A549 (cell line): ENCODE measurements around the gene TIGIT. TPM values are rescaled to one million over a fixed set of nuclear protein-coding genes. Genes with fewer than 3 reads are reported as not detected.

ENCODE experiments used
- ATAC-seq, 2 experiments: fragments of 200-7000 bp in 1 of 2; fragments of >200 bp in 1 of 2; cut with Nextera tagmentation in 1 of 2; cut with Tn5 transposase in 1 of 2; 3 replicates each; pipeline versions ENCODE4 v1.8.0 to v1.9.1; 2018 to 2020; ENCODE audit warnings: mild to moderate bottlenecking in 1 of 2, moderate library complexity in 1 of 2
- CTCF ChIA-PET: fragments of 300-600 bp; sonication (Branson Sonifier 250); formaldehyde crosslinking; extraction: SDS; loops from one replicate; lab custom pipeline; 2021; ENCODE audit warnings: antibody characterized with exemption, inconsistent platforms; lab: Yijun Ruan, JAX
- POLR2A ChIA-PET: fragments of 350-600 bp; formaldehyde crosslinking; extraction: SDS; loops from one replicate; lab custom pipeline; 2021; ENCODE audit warnings: antibody characterized with exemption, inconsistent platforms; lab: Yijun Ruan, JAX
- DNase-seq, 2 experiments: peaks; one replicate each; pipeline versions ENCODE4 v3.0.0 to v3.0.0-alpha.2; 2011 to 2016; ENCODE audit warnings: low read depth in 1 of 2, low spot score in 1 of 2
- FAIRE-seq: peaks from 2 replicates; lab custom pipeline; 2011; peaks lifted over from hg19 to GRCh38; lab: Jason Lieb, UNC
- H3K27ac ChIP-seq, 2 experiments: fragments of >200 bp; sonication (Bioruptor Twin); formaldehyde crosslinking; 3 replicates each; pipeline ENCODE4 v1.5.1; 2016 to 2017
- H3K4me1 ChIP-seq: fragments of >200 bp; sonication (Bioruptor Twin); formaldehyde crosslinking; 3 replicates; pipeline ENCODE4 v1.6.1; 2016
- H3K4me2 ChIP-seq: fragments of >200 bp; sonication (Bioruptor Twin); formaldehyde crosslinking; 3 replicates; pipeline ENCODE4 v1.6.1; 2016
- H3K4me3 ChIP-seq: fragments of >200 bp; sonication (Bioruptor Twin); formaldehyde crosslinking; 3 replicates; pipeline ENCODE4 v1.5.1; 2016
- H3K9me3 ChIP-seq: fragments of >200 bp; sonication (Bioruptor Twin); formaldehyde crosslinking; 3 replicates; pipeline ENCODE4 v1.6.1; 2016
- CBX8 ChIP-seq: fragments of 200-600 bp; sonication (generic); IDR thresholded peaks from 2 replicates; pipeline ENCODE4 v1.6.1; 2016
- CHD2 ChIP-seq: fragments of 150-350 bp; IDR thresholded peaks from 2 replicates; pipeline ENCODE4 v1.6.1; 2014; ENCODE audit warnings: low read length; ENCODE audit not compliant: partially characterized antibody
- CTCF ChIP-seq: fragments of >200 bp; sonication (Bioruptor Twin); formaldehyde crosslinking; IDR thresholded peaks from 3 replicates; pipeline ENCODE4 v1.5.1; 2016
- E2F6 ChIP-seq: IDR thresholded peaks from 2 replicates; pipeline ENCODE4 v1.6.1; 2012; ENCODE audit warnings: low read depth, borderline replicate concordance
- EHF ChIP-seq: fragments of 250-450 bp; sonication (Bioruptor Pico); IDR thresholded peaks from 2 replicates; pipeline ENCODE4 v1.5.0; 2020; ENCODE audit warnings: mild to moderate bottlenecking
- FOSB ChIP-seq: fragments of 250-450 bp; sonication (Bioruptor Pico); IDR thresholded peaks from 2 replicates; pipeline ENCODE4 v1.5.0; 2020; ENCODE audit warnings: mild to moderate bottlenecking, moderate library complexity
- FOXS1 ChIP-seq: fragments of 250-450 bp; sonication (Bioruptor Pico); IDR thresholded peaks from 2 replicates; pipeline ENCODE4 v1.5.0; 2020; ENCODE audit warnings: mild to moderate bottlenecking, moderate library complexity
- HES2 ChIP-seq: fragments of >200 bp; sonication (Bioruptor Twin); formaldehyde crosslinking; IDR thresholded peaks from 2 replicates; pipeline ENCODE4 v1.6.1; 2016
- HMGXB4 ChIP-seq: fragments of 250-450 bp; sonication (Bioruptor Pico); IDR thresholded peaks from 2 replicates; pipeline ENCODE4 v1.5.0; 2021; ENCODE audit warnings: mild to moderate bottlenecking, moderate library complexity, borderline replicate concordance
- HOXB13 ChIP-seq: fragments of 250-450 bp; sonication (Bioruptor Pico); IDR thresholded peaks from 2 replicates; pipeline ENCODE4 v1.5.0; 2020; ENCODE audit warnings: low read depth, mild to moderate bottlenecking, moderate library complexity
- JUN ChIP-seq, 2 experiments: fragments of >200 bp; sonication (Bioruptor Twin); formaldehyde crosslinking; IDR thresholded peaks; 2 replicates in 1 of 2; 3 replicates in 1 of 2; pipeline ENCODE4 v1.6.1; 2016 to 2017
- KDM1A ChIP-seq: fragments of 200-600 bp; sonication (generic); IDR thresholded peaks from 2 replicates; pipeline ENCODE4 v1.6.1; 2016; ENCODE audit warnings: low read depth, mild to moderate bottlenecking
- KDM5A ChIP-seq: fragments of 200-600 bp; sonication (generic); IDR thresholded peaks from 2 replicates; pipeline ENCODE4 v1.6.1; 2016; ENCODE audit warnings: antibody characterized with exemption, mild to moderate bottlenecking
- MAZ ChIP-seq: fragments of 150-350 bp; IDR thresholded peaks from 2 replicates; pipeline ENCODE4 v1.6.1; 2014; ENCODE audit warnings: antibody characterized with exemption, low read depth, low read length, borderline replicate concordance
- NFE2L2 ChIP-seq: fragments of 150-350 bp; conservative IDR thresholded peaks from 2 replicates; pipeline ENCODE4 v1.6.1; 2014; ENCODE audit warnings: low read length
- POLR2AphosphoS2 ChIP-seq: conservative IDR thresholded peaks from 2 replicates; pipeline ENCODE4 v1.6.1; 2012; ENCODE audit warnings: low read length, improper control_type of control experiment, inconsistent platforms
- RAD21 ChIP-seq, 2 experiments: fragments of >200 bp in 1 of 2; sonication (Bioruptor Twin) in 1 of 2; formaldehyde crosslinking in 1 of 2; IDR thresholded peaks in 1 of 2; conservative IDR thresholded peaks in 1 of 2; 2 replicates in 1 of 2; 3 replicates in 1 of 2; pipeline ENCODE4 v1.6.1; 2012 to 2018; ENCODE audit warnings: inconsistent platforms in 1 of 2
- RARB ChIP-seq: fragments of 250-450 bp; sonication (Bioruptor Pico); IDR thresholded peaks from 2 replicates; pipeline ENCODE4 v1.8.0; 2021; ENCODE audit warnings: mild to moderate bottlenecking, moderate library complexity
- RCOR1 ChIP-seq: fragments of 150-350 bp; IDR thresholded peaks from 2 replicates; pipeline ENCODE4 v1.6.1; 2014; ENCODE audit warnings: antibody characterized with exemption, low read length, low read depth
- REST ChIP-seq: fragments of 200-600 bp; sonication (generic); IDR thresholded peaks from 2 replicates; pipeline ENCODE4 v1.6.1; 2016; ENCODE audit warnings: antibody characterized with exemption, mild to moderate bottlenecking, moderate library complexity
- SREBF2 ChIP-seq: fragments of 450-650 bp; IDR thresholded peaks from 2 replicates; pipeline ENCODE4 v1.6.1; 2014; ENCODE audit warnings: mild to moderate bottlenecking, moderate library complexity
- TFCP2L1 ChIP-seq: fragments of 250-450 bp; sonication (Bioruptor Pico); IDR thresholded peaks from 2 replicates; pipeline ENCODE4 v1.5.0; 2021; ENCODE audit warnings: mild to moderate bottlenecking
- TP53 ChIP-seq: fragments of 250-450 bp; sonication (Bioruptor Pico); IDR thresholded peaks from 2 replicates; pipeline ENCODE4 v1.5.0; 2021; ENCODE audit warnings: mild to moderate bottlenecking, moderate library complexity
- USF2 ChIP-seq: fragments of 450-650 bp; IDR thresholded peaks from 2 replicates; pipeline ENCODE4 v1.6.1; 2014; ENCODE audit warnings: antibody characterized with exemption
- ZC3H11A ChIP-seq: fragments of 450-650 bp; IDR thresholded peaks from 2 replicates; pipeline ENCODE4 v1.6.1; 2014; ENCODE audit warnings: antibody characterized with exemption, mild to moderate bottlenecking
- ZNF302 ChIP-seq: fragments of 250-450 bp; sonication (Bioruptor Pico); IDR thresholded peaks from 2 replicates; pipeline ENCODE4 v1.9.0; 2021; ENCODE audit warnings: inconsistent platforms, mild to moderate bottlenecking, moderate library complexity
- ZSCAN20 ChIP-seq: fragments of 250-450 bp; sonication (Bioruptor Pico); IDR thresholded peaks from 2 replicates; pipeline ENCODE4 v1.8.0; 2022; ENCODE audit warnings: mild to moderate bottlenecking, moderate library complexity
- WGBS: methylation state at CpG from one replicate; pipeline ENCODE4 v1.1.6; 2017; ENCODE audit errors: missing lambda C conversion rate; 5-methylcytosine and 5-hydroxymethylcytosine counted together
- polyA plus RNA-seq, 4 experiments: library from polyadenylated mRNA; depleted of rRNA in 3 of 4; stranded (reverse); fragments of >200 nt; fragmentation: RNase III in 1 of 4; extraction: RNeasy Plus Mini Kit Qiagen cat#74134 plus additional on column Dnase treatment in 1 of 4; gene quantifications; 2 replicates in 3 of 4; 3 replicates in 1 of 4; pipeline ENCODE4 v1.2.3, GENCODE V29; 2011 to 2017

The TIGIT gene
- polyA plus RNA-seq, 2 of the 4 experiments (the other 2 are of a cell fraction) = not detected

- no peak overlapping the region for H3K4me3 ChIP-seq
- TF ChIP-seq HMGXB4 = no peak
- no peak for TF ChIP-seq ZNF302 (CRISPR knock-in tag)
- TF ChIP-seq RARB (CRISPR knock-in tag) = no peak
- no peak for TF ChIP-seq ZC3H11A
- no peak for TF ChIP-seq TP53 (CRISPR knock-in tag)
- TF ChIP-seq KDM1A = no peak
- no peak for TF ChIP-seq HES2
- TF ChIP-seq EHF (CRISPR knock-in tag) = no peak
- TF ChIP-seq HOXB13 (CRISPR knock-in tag) = no peak
- no peak for TF ChIP-seq REST
- 68% methylated on average over 3 of the region's 3 CpGs for WGBS
- no peaks in the 10 kb centered on the region for H3K9me3 ChIP-seq
- H3K27ac ChIP-seq = no peak overlapping the region
- FAIRE-seq = no peak
- CTCF ChIA-PET = interaction anchor here (1.2 to 1.8 kb wide), 3 partner anchors 9 to 152 kb away, joined by 3 to 4 read pairs (median 4); no protein-coding TSS in a partner anchor
- POLR2A ChIA-PET = no interaction called here
- ATAC-seq = peak; percentile 11 to 23; a peak in 2 of 6 replicates
- H3K4me2 ChIP-seq = no peak overlapping the region
- no peaks in the 10 kb centered on the region for H3K4me1 ChIP-seq
- no peak for DNase-seq
Observed at GRCh38 chr3:114307832-114308231, 14.0 kb downstream of the TIGIT start.

GRCh38 chr3:114308377-114308776 lies 14.5 kb downstream of the TIGIT start:
- no peak for DNase-seq
- no peaks in the 10 kb centered on the region for H3K9me3 ChIP-seq
- ChIA-PET CTCF (no interaction called here), POLR2A (no interaction called here)
- H3K4me2 ChIP-seq = no peak overlapping the region
- H3K4me3 ChIP-seq = no peak overlapping the region
- H3K27ac ChIP-seq = no peak overlapping the region
- no peak for TF ChIP-seq KDM5A
- no peak for TF ChIP-seq ZSCAN20 (CRISPR knock-in tag)
- no peak for TF ChIP-seq RCOR1
- no peak for TF ChIP-seq ZNF302 (CRISPR knock-in tag)
- no peak for TF ChIP-seq NFE2L2
- no peak for TF ChIP-seq ZC3H11A
- TF ChIP-seq CBX8 = no peak
- TF ChIP-seq MAZ = no peak
- ATAC-seq = no peak
- no peaks in the 10 kb centered on the region for H3K4me1 ChIP-seq
- no peak for FAIRE-seq
- WGBS = 68% methylated on average over 2 of the region's 2 CpGs

GRCh38 chr3:114308830-114309229 lies 15.0 kb downstream of the TIGIT start:
- H3K4me1 ChIP-seq = no peaks in the 10 kb centered on the region
- no peaks in the 10 kb centered on the region for H3K9me3 ChIP-seq
- H3K27ac ChIP-seq = no peak overlapping the region
- ATAC-seq = peak in 1 of 2 experiments; percentile 15; a peak in 1 of 6 replicates
- CTCF ChIA-PET = no interaction called here
- no peak overlapping the region for H3K4me2 ChIP-seq
- POLR2A ChIA-PET = no interaction called here
- no peak overlapping the region for H3K4me3 ChIP-seq
- 73% methylated on average over 5 of the region's 5 CpGs for WGBS
- DNase-seq = no peak
- FAIRE-seq = no peak
- TF ChIP-seq USF2 (no peak), POLR2AphosphoS2 (no peak), CTCF (no peak), RAD21 (conservative IDR thresholded peaks at IDR 0.05 in 1 of 2, IDR thresholded peaks at IDR 0.05 in 1 of 2) (no peak), JUN (IDR thresholded peaks at IDR 0.05) (no peak), SREBF2 (no peak), FOXS1 (CRISPR knock-in tag) (no peak), CHD2 (no peak), FOSB (CRISPR knock-in tag) (no peak), HOXB13 (CRISPR knock-in tag) (no peak), TFCP2L1 (no peak), E2F6 (no peak)
